Measurements from ENCODE around the gene ZMIZ2.
"Not testable (repeated sequence)": the region's sequence is repeated elsewhere in the genome, so short reads cannot be mapped to it uniquely, and the experiment has no call there.

Gene ZMIZ2

DNA sequence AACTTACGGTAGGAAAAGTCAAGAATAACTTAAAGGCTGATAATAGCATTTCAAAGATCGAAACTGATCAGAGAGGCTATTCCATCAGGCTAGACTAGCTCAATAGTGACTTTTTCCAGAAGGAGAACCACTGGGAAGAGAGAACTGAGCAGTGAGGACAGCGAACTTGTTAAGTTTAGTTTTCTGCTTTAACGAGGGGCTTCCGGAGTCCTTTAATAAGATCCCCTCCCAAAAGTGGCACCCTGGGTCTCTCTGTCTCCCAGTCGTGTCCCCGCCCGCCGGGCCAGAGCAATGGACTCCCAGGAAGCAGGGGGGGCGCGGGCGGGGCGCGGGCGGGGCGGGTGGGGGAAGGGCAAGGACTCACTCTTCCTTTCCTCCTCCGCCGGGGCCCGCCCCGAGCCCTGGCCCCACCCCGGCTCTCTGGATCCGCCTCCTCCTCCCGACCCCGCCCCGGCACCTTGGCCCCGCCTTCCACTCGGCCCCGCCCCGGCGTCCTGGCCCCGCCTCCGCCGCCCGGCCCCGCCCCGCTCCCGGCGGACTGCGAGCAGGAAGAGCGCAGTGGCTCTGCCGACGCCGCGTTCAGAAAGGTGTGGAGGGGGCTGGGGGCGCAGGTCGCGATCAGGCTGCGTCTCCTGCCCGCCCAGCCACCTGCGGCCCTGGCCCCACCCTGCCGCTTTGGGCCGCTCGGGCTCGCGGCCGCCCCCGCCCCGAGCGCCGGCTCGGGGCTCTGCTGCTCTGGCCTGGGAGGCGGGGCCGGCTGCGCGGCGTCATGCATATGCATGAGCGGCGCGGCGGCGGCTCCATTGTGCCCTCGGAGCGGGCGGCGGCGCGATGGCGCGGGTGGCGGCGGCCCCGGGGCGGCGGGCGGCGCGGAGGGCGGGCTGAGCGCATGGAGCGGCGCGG lies at the start of gene ZMIZ2:
Gene ZMIZ2, plus strand, starts transcription at position 803 of the 903 bp plus-strand sequence. CDS start 7,403 bp downstream, outside the sequence.
- DNase-seq (ENCODE audit: low read depth in 1 of 2, low spot score in 1 of 2) = peak; percentile 85 to 90

- not testable (repeated sequence) for DNase-seq (ENCODE audit: low read depth in 1 of 2, low spot score in 1 of 2)
These were observed 49.0 kb upstream of the ZMIZ2 start for GRCh38 chr7:44699598-44699997.

GRCh38 chr7:44700322-44700721 lies 48.3 kb upstream of the ZMIZ2 start:
- no peak for DNase-seq (ENCODE audit: low read depth in 1 of 2, low spot score in 1 of 2)

GRCh38 chr7:44703391-44703790 lies 45.3 kb upstream of the ZMIZ2 start:
- DNase-seq (ENCODE audit: low read depth in 1 of 2, low spot score in 1 of 2) = not testable (repeated sequence)

- DNase-seq (ENCODE audit: low read depth in 1 of 2, low spot score in 1 of 2) = no peak
These were observed 44.7 kb upstream of the ZMIZ2 start for GRCh38 chr7:44703921-44704320.

GRCh38 chr7:44705434-44705833 lies 43.2 kb upstream of the ZMIZ2 start:
- DNase-seq (ENCODE audit: low read depth in 1 of 2, low spot score in 1 of 2) = no peak

DNA sequence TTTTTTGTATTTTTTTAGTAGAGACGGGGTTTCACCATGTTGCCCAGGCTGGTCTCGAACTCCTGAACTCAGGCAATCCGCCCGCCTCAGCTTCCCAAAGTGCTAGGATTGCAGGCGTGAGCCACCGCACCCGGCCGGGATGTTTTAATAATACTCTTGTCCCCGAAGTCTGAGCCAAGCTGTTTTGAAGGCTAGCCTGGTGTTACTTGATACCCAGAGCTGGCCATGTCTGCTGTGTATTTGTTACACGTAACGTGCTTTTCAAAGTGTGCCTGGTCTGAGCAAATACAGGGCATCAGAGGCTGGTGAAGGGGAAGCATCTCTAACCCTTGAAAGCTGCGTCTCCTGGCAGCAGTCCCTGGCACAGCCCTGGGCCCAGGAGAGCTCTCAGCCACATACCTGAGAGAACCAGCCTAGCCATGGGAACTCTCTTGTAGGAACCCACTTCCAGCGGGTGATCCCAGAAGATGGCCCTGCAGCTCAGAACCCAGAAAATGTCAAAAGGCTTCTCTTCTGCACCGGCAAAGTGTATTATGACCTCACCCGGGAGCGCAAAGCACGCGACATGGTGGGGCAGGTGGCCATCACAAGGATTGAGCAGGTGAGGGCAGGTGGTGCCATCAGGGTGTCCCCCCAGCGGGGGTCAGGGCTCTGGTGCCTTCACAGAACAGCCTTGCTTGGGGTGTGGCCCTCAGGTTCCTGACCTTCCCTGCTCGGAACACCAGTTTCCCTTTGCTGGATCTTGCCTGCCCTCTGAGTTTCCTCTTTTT lies 41.7 kb upstream of the ZMIZ2 start:
- no peak for DNase-seq (ENCODE audit: low read depth in 1 of 2, low spot score in 1 of 2)

DNA sequence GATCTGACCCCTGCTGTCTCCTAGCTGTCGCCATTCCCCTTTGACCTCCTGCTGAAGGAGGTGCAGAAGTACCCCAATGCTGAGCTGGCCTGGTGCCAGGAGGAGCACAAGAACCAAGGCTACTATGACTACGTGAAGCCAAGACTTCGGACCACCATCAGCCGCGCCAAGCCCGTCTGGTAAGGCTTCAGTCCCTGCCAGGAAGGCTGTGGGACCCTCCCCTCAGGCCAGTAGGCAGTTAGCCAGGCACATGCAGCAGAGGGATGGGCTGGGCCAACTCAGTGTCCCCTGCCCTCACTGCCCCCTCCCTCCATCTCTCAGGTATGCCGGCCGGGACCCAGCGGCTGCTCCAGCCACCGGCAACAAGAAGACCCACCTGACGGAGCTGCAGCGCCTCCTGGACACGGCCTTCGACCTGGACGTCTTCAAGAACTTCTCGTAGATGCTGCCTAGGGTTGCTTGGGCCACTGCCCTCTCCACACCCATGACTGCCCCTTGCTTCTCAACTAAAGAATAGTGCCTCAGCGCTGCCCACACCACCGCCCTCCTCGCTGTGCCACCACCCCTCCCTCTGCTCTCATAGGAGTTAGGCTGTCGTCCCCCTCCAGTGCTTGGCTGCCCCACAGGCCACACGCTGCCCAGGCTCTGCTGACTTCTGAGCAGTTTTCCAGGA lies 41.0 kb upstream of the ZMIZ2 start:
- no peak for DNase-seq (ENCODE audit: low read depth in 1 of 2, low spot score in 1 of 2)

- DNase-seq (ENCODE audit: low read depth in 1 of 2, low spot score in 1 of 2) = no peak
These were observed 39.4 kb upstream of the ZMIZ2 start for GRCh38 chr7:44709011-44709915.

DNA sequence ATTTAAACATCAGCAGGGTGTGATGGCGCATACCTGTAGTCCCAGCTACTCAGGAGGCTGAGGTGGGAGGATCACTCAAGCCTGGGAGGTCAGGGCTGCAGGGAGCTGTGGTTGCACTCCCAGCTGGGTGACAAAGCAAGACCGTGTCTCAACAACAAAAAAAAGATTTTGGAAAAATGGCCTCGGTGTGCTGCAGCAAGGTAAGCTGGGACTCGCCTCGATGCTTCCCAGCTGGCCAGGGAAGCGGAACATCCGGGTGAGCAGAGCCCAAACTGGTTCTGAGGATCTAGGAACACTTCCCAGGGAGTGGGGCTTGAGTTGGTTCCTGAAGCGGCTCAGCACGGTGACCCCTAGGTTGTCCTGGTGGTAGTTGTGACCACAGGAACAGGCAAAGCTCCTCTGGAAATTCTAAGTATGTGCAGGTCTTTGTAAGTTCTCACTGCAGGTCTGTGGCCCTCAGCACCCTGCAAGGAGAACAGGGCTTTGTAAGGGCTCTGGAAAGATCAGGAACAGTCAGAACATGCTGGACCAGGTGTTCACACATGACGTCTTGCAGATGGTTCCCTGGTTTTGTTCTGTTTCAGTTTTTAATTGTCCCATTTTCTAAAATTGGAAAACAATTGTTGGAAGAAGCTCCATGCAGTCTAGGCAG lies 38.6 kb upstream of the ZMIZ2 start:
- no peak for DNase-seq (ENCODE audit: low read depth in 1 of 2, low spot score in 1 of 2)

GRCh38 chr7:44711528-44711927 lies 37.1 kb upstream of the ZMIZ2 start:
- DNase-seq (ENCODE audit: low read depth in 1 of 2, low spot score in 1 of 2) = no peak

- no peak for DNase-seq (ENCODE audit: low read depth in 1 of 2, low spot score in 1 of 2)
These were observed 36.6 kb upstream of the ZMIZ2 start for GRCh38 chr7:44712012-44712411.

- DNase-seq (ENCODE audit: low read depth in 1 of 2, low spot score in 1 of 2) = no peak
These were observed 35.5 kb upstream of the ZMIZ2 start for GRCh38 chr7:44713141-44713540.

- no peak for DNase-seq (ENCODE audit: low read depth in 1 of 2, low spot score in 1 of 2)
These were observed 34.8 kb upstream of the ZMIZ2 start for GRCh38 chr7:44713680-44714335.

GRCh38 chr7:44716205-44716604 lies 32.4 kb upstream of the ZMIZ2 start:
- DNase-seq (ENCODE audit: low read depth in 1 of 2, low spot score in 1 of 2) = no peak

GRCh38 chr7:44720301-44720700 lies 28.3 kb upstream of the ZMIZ2 start:
- no peak for DNase-seq (ENCODE audit: low read depth in 1 of 2, low spot score in 1 of 2)

GRCh38 chr7:44724276-44724675 lies 24.4 kb upstream of the ZMIZ2 start:
- DNase-seq (ENCODE audit: low read depth in 1 of 2, low spot score in 1 of 2) = no peak

DNA sequence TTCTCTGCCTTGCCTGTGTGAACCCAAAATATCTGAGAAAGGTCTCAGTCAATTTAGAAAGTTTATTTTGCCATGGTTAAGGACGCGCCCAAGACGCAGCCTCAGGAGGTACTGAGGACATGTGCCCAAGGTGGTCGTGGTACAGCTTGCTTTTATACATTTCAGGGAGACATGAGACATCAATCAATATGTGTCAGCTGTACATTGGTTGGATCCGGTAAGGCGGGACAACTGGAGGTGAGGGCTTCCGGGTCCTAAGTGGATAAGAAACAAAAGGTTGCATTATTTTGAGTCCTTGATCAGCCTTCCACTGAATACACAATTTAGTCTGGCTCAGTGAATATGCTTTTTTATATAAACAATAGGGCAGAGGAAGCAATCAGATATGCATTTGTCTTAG lies 22.4 kb upstream of the ZMIZ2 start:
- DNase-seq (ENCODE audit: low read depth in 1 of 2, low spot score in 1 of 2) = not testable (repeated sequence)

DNA sequence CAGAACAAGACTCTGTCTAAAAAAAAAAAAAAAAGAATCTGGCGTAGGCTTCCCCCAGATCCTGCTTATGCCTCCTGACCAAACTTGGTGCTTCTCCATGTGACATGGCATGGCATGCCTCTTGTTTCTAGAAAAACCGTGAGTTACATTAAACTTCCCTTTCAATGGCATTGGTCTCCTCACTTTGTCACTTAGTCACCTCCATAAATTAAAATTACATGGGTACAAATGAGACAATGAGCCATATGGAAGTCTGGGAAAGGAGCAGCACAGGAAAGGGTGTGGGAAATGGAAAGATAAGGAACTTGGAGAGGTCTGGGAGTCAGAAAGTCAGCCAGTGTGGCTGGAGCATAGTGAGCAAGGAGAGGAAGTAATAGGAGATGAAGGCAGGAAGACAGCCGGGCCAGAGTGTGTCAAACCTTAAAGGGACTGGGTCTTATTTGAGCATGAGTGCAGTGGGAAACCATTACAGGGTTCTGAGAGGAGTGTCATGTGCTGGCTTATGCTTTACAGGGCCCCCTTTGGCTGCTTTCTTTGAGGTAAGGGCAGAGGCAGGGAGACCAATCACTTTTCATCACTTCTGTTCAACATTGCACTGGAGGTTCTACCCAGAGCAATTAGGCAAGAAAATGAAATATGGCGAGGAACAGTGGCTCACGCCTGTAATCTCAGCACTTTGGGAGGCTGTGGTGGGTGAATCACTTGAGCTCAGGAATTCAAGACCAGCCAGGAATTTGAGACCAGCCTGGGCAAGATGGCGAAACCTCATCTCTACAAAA lies 21.3 kb upstream of the ZMIZ2 start:
- no peak for DNase-seq (ENCODE audit: low read depth in 1 of 2, low spot score in 1 of 2)

Measured in activated T-helper 1 cell treated with anti-CD3 and anti-CD28 coated beads, Interleukin-2, amount 50 U/mL, for 16 hours (primary cell).